K562 (cell line): ENCODE measurements around the gene MRPL38. TPM values are rescaled to one million over a fixed set of nuclear protein-coding genes. Genes with fewer than 3 reads are reported as not detected.

Experiments used
- ARID1B ChIP-seq: fragments of 450-650 bp; IDR thresholded peaks from 2 replicates; pipeline ENCODE4 v1.6.1; 2016; ENCODE audit warnings: antibody characterized with exemption, mild to moderate bottlenecking, inconsistent platforms
- ATF3 ChIP-seq, 2 experiments: fragments of 450-650 bp in 1 of 2; sonication (generic) in 1 of 2; formaldehyde crosslinking in 1 of 2; IDR thresholded peaks in 1 of 2; conservative IDR thresholded peaks in 1 of 2; 2 replicates each; pipeline versions ENCODE4 v1.6.1 to v1.8.1; 2016 to 2023; ENCODE audit warnings: mild to moderate bottlenecking in 2 of 2, moderate library complexity in 2 of 2, inconsistent platforms in 1 of 2, missing genetic modification reagents in 1 of 2
- FOXP1 ChIP-seq: sonication (generic); formaldehyde crosslinking; IDR thresholded peaks from 2 replicates; pipeline ENCODE4 v1.8.0; 2022; ENCODE audit warnings: mild to moderate bottlenecking, missing genetic modification reagents
- GTF2F1 ChIP-seq: IDR thresholded peaks from 2 replicates; pipeline ENCODE4 v1.6.1; 2011; ENCODE audit warnings: low read depth, low read length, improper control_type of control experiment
- ILK ChIP-seq: fragments of 450-650 bp; IDR thresholded peaks from 2 replicates; pipeline ENCODE4 v1.6.1; 2016; ENCODE audit warnings: missing genetic modification characterization, low read depth, mild to moderate bottlenecking, missing compliant biosample characterization, moderate library complexity, borderline replicate concordance
- JUND ChIP-seq, 2 experiments: IDR thresholded peaks; 2 replicates in 1 of 2; 3 replicates in 1 of 2; pipeline ENCODE4 v1.6.1; 2011; ENCODE audit warnings: borderline replicate concordance in 2 of 2, low read depth in 2 of 2, low read length in 2 of 2, improper control_type of control experiment in 1 of 2, missing biosample characterization in 1 of 2, missing genetic modification characterization in 1 of 2, missing genetic modification reagents in 1 of 2
- NFATC3 ChIP-seq: fragments of 450-650 bp; IDR thresholded peaks from 2 replicates; pipeline ENCODE4 v1.6.1; 2017; ENCODE audit warnings: mild to moderate bottlenecking
- PRMT5 ChIP-seq: sonication (generic); formaldehyde crosslinking; IDR thresholded peaks from 2 replicates; pipeline ENCODE4 v1.5.0; 2020; ENCODE audit warnings: missing genetic modification reagents
- ZNF57 ChIP-seq: fragments of 450-650 bp; formaldehyde crosslinking; IDR thresholded peaks from 2 replicates; pipeline ENCODE4 v1.4.0; 2020; ENCODE audit warnings: mild to moderate bottlenecking, moderate library complexity
- polyA plus RNA-seq, 8 experiments: library from polyadenylated mRNA; depleted of rRNA in 4 of 8; stranded (reverse) in 5 of 8; unstranded in 3 of 8; fragments of >200 nt; fragmentation: Nextera tagmentation in 2 of 8; fragmentation: Illumina TruSeq in 1 of 8; extraction: Ambion mirVana in 2 of 8; extraction: Trizol in 1 of 8; gene quantifications; 2 replicates each; pipeline versions ENCODE4 v1.2.1 to v1.2.3, GENCODE V29; 2011 to 2014; ENCODE audit warnings: inconsistent platforms in 1 of 8, missing spikeins in 1 of 8
- total RNA-seq, 7 experiments: library from RNA; depleted of rRNA in 6 of 7; stranded (reverse); fragments of >200 nt in 6 of 7; fragmentation: Illumina TruSeq in 2 of 7; extraction: Trizol in 2 of 7; gene quantifications; 2 replicates each; pipeline versions ENCODE4 v1.2.1 to v1.2.3, GENCODE V29; 2011 to 2021; ENCODE audit warnings: low replicate concordance in 1 of 7
- TF ChIP-seq, protein P1 (sequence below): sonication (generic); formaldehyde crosslinking; IDR thresholded peaks from 2 replicates; pipeline ENCODE4 v1.8.0; 2022; ENCODE audit warnings: missing genetic modification reagents, mild to moderate bottlenecking, moderate library complexity, borderline replicate concordance

Gene MRPL38
- total and polyA plus RNA-seq, 9 of the 15 experiments (the other 6 are each of a cell fraction or from before 2014, with no cell fraction given): 4.5 to 154 (median 48.5) TPM

- TF ChIP-seq PRMT5: no peak
- TF ChIP-seq ARID1B: 0 out of 2 replicates have a peak, but pooled peaks have one; percentile 14
- TF ChIP-seq FOXP1 (CRISPR knock-in tag): no peak
- TF ChIP-seq ZNF57: no peak
- no peak for TF ChIP-seq NFATC3
- peak; percentile 34; the same call in 1 of the 2 replicates for TF ChIP-seq JUND (IDR thresholded peaks at IDR 0.05; ENCODE audit: borderline replicate concordance, low read depth, low read length)
- no peak for TF ChIP-seq JUND (tag; IDR thresholded peaks at IDR 0.05; ENCODE audit: borderline replicate concordance, low read depth, low read length)
- TF ChIP-seq GTF2F1: no peak
- peak; percentile 66 for TF ChIP-seq ATF3 (IDR thresholded peaks at IDR 0.05)
- TF ChIP-seq ATF3 (CRISPR knock-in tag; conservative IDR thresholded peaks at IDR 0.05): no peak
- no peak for TF ChIP-seq ILK
- TF ChIP-seq, protein P1, sequence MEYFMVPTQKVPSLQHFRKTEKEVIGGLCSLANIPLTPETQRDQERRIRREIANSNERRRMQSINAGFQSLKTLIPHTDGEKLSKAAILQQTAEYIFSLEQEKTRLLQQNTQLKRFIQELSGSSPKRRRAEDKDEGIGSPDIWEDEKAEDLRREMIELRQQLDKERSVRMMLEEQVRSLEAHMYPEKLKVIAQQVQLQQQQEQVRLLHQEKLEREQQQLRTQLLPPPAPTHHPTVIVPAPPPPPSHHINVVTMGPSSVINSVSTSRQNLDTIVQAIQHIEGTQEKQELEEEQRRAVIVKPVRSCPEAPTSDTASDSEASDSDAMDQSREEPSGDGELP (CRISPR knock-in tag): no peak
Measured at GRCh38 chr17:75854101-75854748, 50.5 kb downstream of the MRPL38 start (continued).
